Measurements from ENCODE around the gene TECPR2.
"Not testable (repeated sequence)": the region's sequence is repeated elsewhere in the genome, so short reads cannot be mapped to it uniquely, and the experiment has no call there.

The TECPR2 gene

DNA sequence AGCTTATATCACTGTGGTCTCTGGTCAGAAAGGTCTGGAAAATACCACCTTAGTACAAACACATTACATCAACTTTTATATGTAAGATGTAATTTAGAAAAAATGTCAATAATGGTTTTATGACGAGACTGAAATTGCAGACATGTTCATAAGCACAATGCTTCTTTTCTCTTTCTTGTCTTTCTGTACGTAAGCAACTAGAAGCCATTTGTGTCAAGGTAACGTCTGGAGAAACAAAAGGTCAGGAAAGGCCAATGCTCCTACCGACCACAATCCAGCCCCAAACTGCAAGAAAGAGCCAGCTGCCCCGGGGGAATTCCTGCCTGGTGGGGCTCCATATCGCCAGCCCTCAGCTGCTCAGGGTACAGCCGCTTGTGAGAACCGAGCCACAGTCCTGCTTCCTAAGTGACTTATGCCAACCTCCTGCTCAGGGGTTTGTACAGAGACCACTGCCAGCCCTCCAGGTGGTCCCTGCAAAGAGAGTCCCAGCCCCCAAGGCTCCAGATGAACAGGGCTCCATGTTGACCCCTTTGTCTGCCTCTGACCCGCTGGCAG is 36.9 kb upstream of the TECPR2 start:
- no peak for DNase-seq (ENCODE audit: extremely low read depth, low read depth)
- no peak overlapping the region for H3K4me3 ChIP-seq (replicated peaks; ENCODE audit: low read depth, low read length)
- TF ChIP-seq, protein P1, sequence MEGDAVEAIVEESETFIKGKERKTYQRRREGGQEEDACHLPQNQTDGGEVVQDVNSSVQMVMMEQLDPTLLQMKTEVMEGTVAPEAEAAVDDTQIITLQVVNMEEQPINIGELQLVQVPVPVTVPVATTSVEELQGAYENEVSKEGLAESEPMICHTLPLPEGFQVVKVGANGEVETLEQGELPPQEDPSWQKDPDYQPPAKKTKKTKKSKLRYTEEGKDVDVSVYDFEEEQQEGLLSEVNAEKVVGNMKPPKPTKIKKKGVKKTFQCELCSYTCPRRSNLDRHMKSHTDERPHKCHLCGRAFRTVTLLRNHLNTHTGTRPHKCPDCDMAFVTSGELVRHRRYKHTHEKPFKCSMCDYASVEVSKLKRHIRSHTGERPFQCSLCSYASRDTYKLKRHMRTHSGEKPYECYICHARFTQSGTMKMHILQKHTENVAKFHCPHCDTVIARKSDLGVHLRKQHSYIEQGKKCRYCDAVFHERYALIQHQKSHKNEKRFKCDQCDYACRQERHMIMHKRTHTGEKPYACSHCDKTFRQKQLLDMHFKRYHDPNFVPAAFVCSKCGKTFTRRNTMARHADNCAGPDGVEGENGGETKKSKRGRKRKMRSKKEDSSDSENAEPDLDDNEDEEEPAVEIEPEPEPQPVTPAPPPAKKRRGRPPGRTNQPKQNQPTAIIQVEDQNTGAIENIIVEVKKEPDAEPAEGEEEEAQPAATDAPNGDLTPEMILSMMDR (IDR thresholded peaks at IDR 0.05; ENCODE audit: low read depth, low read length, missing control alignments) = no peak

DNA sequence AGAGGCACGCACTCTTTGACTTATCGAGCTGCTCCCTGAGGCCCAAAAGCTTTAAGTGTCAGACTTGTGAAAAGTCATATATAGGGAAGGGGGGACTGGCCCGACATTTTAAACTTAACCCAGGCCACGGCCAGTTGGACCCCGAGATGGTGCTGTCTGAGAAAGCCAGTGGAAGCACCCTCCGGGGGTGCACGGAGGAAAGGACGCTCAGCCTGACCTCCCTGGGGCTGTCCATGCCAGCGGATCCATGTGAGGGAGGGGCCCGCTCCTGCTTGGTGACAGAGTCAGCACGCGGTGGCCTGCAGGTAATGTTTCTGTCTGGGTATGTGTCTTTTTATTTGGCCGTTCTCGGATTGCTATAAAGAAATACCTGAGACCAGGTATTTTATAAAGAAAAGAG is 36.2 kb upstream of the TECPR2 start:
- DNase-seq (ENCODE audit: extremely low read depth, low read depth) = no peak
- H3K4me3 ChIP-seq (replicated peaks; ENCODE audit: low read depth, low read length) = no peak overlapping the region
- TF ChIP-seq, protein P1 (IDR thresholded peaks at IDR 0.05; ENCODE audit: low read depth, low read length, missing control alignments) = no peak

DNA sequence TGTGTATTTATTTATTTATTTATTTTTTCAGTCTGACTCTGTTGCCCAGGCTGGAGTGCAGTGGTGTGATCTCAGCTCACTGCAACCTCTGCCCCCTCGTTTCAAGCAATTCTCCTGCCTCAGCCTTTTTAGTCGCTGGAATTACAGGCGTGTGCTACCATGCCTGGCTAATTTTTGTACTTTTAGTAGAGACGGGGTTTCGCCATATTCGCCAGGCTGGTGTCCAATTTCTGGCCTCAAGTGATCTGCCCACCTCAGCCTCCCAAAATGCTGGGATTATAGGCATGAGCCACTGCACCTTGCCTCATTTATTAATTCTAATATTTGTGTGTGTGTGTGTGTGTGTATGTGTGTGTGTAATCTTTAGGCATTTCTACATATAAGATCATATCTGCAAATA is 33.4 kb upstream of the TECPR2 start:
- not testable (repeated sequence) for DNase-seq (ENCODE audit: extremely low read depth, low read depth); H3K4me3 ChIP-seq (replicated peaks; ENCODE audit: low read depth, low read length)

DNA sequence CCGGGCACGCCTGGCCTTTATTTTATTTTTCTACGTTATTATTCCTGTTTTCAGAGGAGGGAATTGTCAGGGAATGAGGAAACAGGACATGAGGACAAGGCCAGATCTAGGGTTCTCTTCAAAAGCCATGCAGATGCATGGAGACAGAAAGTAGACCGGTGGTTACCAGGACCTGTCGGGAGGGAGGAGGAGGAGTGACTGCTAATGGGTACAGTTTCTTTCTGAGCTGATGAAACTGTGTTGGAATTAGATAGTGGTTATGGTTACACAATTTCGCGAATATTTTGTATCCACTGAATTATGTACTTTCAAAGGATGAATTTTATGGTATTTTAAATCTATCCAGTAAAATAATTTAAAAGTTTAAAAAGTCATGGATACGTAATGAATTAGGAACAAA is 31.9 kb upstream of the TECPR2 start:
- DNase-seq (ENCODE audit: extremely low read depth, low read depth) = no peak
- no peak overlapping the region for H3K4me3 ChIP-seq (replicated peaks; ENCODE audit: low read depth, low read length)
- TF ChIP-seq, protein P1 (IDR thresholded peaks at IDR 0.05; ENCODE audit: low read depth, low read length, missing control alignments) = no peak

DNA sequence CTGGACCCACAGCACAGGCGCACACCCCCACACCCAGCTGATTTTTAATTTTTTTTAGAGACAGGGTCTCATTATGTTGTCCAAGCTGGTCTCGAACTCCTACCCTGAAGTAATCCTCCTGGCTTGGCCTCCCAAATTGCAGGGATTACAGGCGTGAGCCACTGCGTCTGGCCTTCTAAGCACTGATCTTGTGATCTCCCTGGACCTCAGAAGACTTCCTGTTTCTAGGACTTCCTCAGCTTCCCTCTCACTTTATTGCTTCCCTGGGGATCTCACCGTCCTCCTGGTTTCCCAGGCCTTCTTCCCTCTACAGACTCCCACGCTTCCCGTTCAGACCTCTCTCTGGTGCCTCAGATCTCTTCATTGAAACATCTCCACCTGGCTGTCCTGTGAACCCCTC is 29.4 kb upstream of the TECPR2 start:
- TF ChIP-seq, protein P1 (IDR thresholded peaks at IDR 0.05; ENCODE audit: low read depth, low read length, missing control alignments) = no peak
- no peak overlapping the region for H3K4me3 ChIP-seq (replicated peaks; ENCODE audit: low read depth, low read length)

DNA sequence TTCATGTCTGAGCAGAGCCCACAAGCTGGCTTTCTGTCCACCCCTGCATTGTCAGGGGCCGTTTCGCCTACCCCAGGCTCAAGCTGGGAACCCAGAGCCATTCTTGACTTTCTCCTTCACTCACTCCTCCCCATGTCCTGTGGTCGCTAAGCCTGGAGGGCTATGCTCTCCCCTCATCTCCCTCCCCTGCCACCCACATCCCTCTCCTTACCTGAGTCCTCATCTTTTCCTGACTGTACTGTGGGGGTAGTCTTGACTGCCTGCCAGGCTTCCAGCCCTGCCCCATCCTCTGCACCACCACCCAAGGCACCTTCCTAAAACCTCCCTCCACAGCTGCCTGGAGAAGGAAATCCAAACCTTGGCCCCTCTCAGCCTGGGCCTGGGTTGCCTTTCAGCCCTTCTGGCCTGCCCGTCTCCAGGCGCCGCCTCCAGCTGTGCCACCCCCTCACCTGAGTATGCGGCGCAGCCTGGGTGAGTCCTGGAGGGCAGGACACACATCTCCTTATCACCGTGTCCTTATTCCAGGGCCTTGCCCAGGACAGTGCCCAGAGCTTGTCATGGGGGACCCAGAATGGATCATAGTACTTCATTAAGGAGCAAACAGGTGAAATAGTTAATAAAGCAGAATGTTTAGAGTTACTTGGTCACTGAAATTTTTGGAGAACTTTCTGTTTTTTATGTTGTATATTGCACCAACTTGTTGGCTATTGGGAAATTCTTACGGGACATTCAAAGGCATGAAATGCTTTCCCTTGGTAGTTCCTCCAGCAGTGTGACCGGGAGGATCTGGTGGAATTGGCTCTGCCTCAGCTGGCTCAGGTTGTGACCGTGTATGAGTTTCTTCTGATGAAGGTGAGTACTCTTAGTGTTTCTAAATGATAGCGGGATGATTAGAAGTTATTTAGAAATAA is 28.7 kb upstream of the TECPR2 start:
- H3K4me3 ChIP-seq (replicated peaks; ENCODE audit: low read depth, low read length) = no peak overlapping the region
- no peak for DNase-seq (ENCODE audit: extremely low read depth, low read depth)
- TF ChIP-seq, protein P1 (IDR thresholded peaks at IDR 0.05; ENCODE audit: low read depth, low read length, missing control alignments) = no peak

More for the DNA sequence above, 29.4 kb upstream of the TECPR2 start:
- DNase-seq (ENCODE audit: extremely low read depth, low read depth) = no peak

DNA sequence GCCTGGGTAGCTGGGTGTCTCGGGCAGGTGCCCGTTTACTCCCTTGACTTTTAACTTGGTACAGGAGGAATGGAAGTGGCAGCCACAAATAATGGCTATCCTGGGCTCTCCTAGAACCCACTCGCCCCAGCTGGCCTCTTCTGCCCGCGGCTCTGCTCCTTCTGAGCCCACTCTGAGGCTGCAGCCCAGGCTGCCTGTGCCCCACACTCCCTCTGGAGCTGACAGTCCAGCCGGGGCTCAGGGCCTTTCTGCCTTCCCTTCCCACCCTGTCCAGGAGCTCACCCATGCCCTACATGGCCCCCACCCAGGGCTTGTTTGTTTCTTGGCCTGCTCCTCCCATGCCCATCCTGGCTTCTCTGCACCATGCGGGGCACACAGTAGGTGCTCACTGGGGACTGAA is 27.6 kb upstream of the TECPR2 start:
- no peak for DNase-seq (ENCODE audit: extremely low read depth, low read depth)
- TF ChIP-seq, protein P1 (IDR thresholded peaks at IDR 0.05; ENCODE audit: low read depth, low read length, missing control alignments) = no peak
- no peak overlapping the region for H3K4me3 ChIP-seq (replicated peaks; ENCODE audit: low read depth, low read length)

Measured in HFF-Myc (cell line).